T follicular helper cell (primary cell): ENCODE measurements around the gene WDFY4.

Experiments used
- DNase-seq: peaks from one replicate; pipeline ENCODE4 v3.0.0-alpha.2; 2020; ENCODE audit warnings: low read depth

WDFY4 gene

DNA sequence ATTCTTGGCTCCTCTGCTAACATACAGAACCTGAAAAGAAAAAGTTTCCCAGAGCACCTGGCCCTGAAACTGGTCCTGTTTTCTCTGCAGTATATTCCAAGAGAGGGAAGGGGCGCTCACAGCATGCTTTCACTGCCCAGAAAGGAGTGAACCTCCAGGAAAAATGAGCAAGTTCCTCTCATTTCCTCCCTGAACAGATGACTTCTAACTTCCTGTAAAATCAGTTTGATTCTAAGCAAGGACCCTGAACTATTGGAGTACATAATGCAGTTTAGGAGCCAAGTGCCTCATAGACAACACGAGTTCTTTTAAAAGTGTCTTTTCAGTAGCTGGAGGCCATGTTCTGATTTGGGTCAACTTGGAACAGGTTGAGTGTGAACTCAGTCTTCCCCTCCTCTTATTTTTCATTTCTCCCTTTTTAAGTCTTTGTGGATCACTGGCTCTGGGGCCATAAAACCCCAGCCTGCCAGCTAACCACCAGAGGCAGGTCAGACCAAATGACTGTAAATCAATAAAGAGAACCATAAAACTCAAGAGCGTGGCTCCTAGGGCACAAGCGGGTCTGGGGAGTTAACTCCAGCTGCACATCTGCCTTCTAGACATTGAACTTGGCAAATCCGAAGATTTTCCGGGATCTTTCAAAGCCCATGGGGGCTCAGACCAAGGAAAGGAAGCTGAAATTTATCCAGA lies 260.9 kb downstream of the WDFY4 start:
- DNase-seq: no peak

DNA sequence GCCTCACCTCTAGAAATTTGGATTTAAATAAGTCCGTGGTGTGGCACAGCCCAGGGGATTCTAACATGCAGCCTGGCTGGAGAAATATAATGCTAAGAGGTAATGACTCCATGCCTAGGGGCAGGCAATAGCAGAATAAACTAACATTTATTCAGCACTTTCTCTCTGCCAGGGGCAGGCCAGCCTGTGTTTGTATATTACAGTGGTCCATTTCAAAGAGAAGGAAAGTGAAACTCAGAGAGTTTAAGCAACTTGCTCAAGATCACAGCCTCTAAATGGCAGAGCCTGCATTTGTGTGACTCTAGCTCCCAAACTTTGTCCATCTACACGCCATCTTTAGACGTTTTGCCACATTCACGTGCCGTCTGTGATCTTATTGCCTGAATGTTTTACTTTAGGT lies 261.7 kb downstream of the WDFY4 start:
- DNase-seq: no peak

DNA sequence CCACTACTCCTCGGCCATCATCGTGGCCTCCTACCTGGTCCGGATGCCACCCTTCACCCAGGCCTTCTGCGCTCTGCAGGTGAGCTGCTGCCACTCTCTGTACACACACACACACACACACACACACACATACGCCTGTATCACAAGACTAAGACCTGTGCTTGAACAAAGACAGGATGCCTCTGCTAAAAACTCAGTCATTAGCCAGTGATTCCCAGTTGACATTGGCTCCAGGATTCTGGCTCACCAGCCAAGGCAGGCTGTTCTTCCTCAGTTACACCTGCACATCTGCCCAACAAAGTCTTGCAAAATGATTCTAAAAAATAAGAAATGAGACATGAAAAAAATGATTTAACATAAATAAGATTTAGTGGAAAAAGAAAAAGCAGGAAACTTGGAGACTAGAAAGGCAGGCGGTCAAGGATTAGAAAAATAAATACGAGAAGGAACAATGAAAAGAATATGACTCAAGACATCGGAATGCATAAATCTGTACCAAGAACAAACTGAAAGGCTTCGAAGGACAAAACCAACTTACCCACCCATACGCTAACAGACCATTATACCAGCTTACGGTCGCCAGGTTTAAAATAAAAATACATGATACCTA lies 262.3 kb downstream of the WDFY4 start:
- DNase-seq: no peak

DNA sequence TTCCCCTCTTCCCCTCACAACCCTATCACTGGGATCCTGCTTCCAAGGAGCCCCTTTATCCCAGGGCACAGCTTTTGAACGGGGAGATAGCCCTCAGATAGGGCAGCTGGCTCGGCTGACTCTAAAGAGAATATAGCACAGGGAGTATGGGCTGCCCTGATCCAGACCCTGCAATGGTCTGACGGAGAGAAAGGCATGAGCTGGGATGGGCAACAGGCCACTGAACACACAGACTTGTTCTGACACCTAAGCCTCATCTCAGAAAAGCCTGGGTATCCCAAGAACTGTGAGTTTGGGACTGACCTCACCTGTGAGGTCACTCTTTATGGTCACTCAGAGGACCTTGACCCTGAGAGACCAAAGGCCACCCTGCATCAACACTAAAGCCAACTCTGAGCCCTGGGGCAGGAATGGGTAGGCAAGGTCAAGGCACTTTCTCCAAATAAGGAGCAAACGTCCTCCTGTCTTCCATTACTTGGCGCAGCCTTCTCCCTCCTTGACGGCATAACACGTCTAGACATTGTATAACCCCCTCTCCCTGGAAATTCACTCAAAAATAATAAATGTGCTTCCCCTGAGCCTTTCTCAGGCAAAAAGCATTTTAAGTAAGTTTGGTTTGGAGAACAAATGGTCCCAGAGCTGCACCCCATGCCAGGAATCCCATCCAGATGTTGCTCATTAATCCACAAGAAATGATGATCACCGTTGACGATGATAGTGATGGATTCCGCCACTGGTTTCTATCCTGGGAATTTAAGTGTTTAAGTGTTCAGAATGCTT lies 263.2 kb downstream of the WDFY4 start:
- no peak for DNase-seq

DNA sequence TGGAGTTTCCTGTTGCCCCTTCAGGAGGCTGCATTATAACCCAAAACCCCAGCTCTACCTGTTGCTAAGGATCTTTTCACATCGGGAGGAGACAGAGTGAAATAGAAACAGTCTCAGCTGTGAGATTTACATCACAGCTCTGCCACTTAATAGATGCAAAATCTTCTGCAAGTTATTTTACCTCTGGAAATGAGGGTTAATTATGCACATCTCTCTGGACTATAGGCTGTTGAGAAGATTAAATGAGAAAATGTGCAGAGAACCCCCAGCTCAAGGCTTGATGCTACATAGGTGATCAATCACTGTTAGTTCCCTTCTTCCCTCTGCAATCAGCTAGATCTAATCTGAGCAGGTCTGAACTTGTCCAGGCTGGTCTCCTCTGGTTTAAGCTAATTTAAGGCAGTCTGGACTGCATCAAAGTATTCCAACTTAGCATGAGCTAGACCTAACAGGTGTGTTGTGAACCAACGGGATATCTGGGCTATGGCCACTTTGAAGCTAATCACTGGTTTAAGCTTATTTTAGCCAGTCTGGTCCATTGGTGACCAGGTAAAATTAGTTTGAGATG lies 263.9 kb downstream of the WDFY4 start:
- no peak for DNase-seq

DNA sequence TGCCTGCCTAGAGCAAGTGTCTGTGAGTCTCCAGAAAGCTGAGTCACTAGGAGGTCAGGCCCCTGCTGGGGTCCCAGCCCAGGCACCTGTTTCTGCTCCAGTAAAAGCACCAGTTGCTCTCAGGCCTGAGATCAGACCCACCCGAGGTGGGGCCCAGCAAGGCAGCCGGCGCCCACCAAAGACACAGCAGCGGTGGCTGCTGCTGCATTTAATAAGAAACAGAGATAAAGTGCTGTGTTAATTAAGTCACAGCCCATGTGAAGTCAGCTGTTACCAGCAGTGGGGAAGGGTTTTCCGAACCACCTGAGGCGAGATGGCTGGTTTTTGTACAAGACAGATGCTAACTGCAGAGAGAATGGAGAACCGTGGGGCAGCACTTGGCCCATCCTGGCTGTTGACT lies 267.0 kb downstream of the WDFY4 start:
- DNase-seq: no peak

DNA sequence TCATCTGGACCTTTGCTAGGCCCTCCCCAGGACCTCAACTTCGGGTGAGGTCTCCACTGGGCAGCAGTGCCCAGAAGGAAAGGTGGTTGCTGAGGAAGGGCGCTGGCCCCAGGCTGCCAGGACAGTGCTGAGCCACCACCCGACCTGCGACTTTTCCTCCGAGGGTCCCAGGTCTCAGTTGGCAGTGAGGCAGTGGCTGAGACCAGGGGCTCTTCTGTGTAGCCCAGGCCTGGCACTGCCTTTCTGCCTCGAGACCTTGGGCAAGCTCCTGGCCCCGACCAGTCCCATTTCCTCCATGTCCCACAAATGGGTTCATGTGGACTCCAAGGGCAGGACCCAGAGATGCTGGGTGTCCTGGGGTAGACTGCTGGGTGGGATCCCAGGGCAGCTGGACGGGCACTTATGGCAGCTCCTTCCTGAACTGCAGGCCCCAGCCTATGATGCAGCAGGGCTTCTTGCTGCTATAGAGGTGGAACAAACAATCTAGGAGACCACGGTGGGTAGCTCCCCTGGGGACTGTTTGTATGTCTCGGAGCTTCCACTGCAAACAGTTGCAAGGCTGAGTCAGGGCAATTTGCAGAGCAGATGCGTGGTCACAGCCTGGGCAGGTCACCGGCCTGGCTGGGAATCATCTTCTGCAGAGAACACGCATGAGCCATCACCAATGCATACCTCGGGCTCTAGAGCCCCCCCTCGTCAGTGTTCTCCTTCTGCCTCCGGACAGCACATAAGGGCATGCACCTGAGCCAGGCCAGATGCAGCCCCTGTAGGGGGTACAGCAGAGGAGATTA lies 272.9 kb downstream of the WDFY4 start:
- no peak for DNase-seq

DNA sequence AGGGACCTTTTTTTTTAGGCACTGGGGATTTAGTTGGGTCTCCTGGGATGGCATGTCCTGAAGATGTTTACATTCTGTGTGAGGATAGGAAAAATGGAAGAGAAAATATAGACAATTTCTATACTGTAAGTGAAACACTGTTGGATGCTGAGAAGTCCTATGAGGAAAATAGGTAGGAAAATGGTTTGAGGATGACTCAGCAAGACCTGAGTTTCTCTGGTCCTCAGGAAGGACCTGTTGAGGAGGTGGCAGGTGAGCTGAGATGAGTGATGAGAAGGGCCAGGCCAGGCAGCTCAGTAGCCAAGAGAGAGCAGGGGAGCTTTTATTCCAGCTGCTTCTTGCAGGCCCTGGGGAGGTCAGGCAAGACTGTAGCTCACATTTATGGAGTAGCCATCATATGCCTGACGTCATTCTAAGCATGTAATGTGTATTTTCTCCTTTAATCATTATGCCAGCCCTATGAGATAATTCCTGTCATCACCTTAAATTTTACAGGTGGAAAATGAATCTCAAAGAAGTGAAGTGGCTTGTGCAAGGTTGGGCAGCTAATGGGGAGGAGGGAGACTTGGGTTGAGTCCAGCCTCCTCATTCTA lies 274.0 kb downstream of the WDFY4 start:
- DNase-seq: no peak

DNA sequence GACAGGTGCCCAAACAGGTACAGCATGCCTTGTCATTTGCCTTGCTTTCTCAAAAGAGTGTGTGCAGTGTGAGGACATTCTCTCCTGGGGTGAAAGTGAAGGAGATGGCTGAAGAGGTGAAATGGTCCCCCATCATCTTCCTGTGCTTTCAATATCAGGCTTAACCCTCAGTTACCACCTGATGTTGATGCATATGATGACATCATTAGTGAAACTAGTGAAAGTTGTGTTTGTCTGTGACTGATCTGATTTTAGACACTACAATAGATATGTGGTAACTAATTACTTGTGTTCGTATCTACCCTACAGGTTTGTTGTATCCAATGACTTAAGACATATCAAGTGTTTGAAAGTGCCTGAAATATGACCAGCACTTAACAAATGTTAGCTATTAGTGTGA lies 279.4 kb downstream of the WDFY4 start:
- no peak for DNase-seq

DNA sequence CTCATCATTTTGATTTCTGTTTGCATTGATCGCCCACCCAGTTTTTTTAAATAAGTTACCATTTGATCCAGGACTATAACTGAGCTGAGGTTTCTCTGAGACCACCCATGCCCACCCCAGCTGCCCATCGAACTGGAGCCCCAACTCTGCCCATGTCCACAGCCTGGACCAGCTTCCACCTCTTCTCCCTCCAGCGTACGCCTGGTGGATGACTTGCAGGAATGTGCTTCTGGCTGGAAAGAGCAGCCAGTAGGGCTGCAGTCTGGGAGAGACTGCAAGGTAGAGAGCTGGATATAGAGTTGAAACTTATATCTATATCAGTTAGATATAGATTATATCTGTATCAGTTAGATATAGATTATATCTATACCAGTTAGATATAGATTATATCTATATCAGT lies 280.8 kb downstream of the WDFY4 start:
- DNase-seq: no peak

DNA sequence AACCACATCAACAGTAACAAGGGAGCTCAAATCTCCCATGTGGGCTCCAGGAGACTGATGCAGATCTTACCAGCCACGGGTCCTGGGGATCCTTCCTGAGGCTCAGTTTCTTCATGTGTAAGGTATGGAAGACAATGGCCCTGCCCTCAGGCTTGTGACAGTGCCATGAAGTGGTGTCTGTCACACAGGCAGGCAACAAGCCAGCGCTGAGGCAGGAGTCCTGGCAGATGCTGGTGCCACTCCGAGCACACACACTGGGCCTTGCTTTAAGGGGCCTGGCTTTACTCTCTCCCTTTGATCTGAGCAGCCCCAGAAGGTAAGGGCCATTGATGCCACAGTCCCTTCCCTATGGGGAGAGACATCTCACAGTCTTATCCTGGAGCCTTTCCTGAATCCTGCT lies 283.4 kb downstream of the WDFY4 start:
- no peak for DNase-seq

DNA sequence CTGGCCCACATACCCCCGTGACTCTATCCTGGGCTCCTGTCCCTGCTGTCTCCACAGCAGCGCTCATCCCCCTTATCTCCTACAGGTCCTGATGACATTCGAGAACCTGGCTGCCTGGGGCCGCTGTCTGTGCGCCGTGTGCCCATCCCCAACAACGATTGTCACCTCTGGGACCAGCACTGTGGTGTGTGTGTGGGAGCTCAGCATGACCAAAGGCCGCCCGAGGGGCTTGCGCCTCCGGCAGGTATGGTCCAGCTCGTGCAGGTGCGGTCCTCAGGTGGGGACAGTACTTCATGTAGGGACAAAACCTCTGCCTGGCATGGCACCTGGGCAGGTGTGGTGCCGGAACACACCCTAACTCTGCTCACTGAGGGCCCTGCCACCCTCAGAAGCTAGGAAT lies 285.4 kb downstream of the WDFY4 start:
- no peak for DNase-seq

DNA sequence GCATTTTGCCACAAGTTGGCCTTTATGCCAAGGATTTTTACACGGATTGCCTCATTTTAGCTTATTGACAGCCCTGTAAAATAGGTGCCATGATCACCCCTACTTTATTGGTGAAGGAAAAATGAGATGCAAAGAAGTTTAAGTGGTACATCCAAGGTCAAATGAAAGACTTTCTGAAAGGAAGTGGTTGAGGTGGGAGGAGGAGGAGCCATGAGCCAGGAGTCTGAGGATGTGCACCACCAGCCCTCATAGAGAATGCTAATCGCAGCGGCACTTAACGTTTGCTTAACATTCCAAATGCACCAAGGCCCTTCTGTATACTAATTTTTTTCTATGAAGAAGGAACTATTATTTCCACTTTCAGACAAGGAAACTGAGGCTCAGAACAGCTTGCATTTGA lies 286.0 kb downstream of the WDFY4 start:
- DNase-seq: no peak

DNA sequence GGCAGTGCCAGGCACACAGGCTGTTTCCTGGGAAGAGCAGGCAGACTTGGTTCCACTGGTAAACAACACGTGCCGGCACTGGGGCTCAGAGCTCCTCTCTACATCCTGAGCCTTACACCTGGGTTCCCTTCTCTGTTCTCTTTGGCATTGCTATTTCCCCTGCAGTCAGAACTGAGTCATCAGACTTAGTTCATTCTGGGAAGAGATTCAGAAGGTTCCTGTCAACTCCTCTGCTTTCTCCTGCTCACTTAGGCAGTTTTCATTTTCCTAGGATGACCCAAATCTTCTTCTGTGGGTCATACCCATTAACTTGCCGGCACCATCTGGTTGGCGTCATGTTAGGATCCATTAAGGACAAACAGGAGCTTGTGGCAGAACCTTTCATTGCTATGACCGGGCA lies 288.4 kb downstream of the WDFY4 start:
- no peak for DNase-seq

DNA sequence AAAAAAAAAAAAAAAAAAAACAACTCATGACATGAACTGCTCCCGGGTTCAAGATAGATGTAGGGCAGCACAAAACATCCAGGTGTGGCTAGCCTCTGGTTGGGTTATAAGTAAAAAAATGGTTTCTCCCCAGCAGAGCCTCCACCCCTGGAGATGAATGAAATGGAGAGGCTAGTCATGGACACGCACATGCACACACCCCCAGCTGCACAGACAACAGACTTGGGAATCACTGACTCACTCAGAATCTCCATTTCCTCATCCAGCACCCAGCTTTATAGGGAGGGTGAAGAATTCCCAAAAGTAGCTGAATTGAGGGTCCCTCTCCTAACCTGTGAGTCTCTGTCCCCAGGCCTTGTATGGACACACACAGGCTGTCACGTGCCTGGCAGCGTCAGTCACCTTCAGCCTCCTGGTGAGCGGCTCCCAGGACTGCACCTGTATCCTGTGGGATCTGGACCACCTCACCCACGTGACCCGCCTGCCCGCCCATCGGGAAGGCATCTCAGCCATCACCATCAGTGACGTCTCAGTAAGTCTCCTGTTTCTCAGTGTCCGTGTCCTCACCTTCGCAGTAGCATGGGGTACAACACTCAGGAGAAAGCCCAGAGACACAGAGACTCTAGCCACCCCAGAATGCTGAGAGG lies 290.0 kb downstream of the WDFY4 start:
- no peak for DNase-seq

DNA sequence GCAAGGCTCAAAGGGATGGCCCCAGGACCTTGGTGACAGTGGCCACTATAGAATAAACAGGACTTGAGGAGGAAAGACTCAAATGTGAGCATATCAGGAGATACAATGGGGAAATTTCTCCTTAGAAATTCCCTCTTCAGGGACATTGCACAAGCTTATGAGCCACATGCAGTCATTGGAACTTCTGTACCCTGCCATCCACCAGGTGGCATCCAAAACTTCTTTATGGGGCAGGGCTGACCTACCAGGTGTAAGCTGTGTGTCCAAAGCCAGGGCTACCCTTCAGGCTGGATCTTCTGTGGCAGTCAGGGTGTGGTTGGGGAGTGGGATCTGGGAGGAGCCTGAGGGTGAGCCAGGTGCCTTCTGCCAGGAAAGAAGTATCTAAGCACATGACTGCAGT lies 291.5 kb downstream of the WDFY4 start:
- no peak for DNase-seq

DNA sequence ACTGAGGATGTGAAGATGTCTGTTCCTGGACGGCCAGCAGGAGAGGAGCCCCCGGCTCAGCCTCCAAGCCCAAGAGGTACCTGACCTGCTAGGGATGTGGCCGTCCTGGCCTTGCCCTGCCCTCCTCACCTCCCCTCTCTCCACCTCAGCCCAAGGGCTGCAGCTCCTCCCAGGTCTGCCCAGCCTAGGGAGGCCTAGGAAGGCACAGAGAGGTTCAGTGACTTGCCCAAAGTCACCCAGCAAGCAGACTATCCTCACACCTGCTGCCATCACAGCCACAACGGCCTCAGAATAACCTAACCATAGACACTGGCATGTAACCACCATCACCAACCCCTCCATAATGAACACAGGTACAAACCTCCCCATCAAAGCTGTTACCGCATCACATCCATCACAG lies 293.6 kb downstream of the WDFY4 start:
- no peak for DNase-seq

DNA sequence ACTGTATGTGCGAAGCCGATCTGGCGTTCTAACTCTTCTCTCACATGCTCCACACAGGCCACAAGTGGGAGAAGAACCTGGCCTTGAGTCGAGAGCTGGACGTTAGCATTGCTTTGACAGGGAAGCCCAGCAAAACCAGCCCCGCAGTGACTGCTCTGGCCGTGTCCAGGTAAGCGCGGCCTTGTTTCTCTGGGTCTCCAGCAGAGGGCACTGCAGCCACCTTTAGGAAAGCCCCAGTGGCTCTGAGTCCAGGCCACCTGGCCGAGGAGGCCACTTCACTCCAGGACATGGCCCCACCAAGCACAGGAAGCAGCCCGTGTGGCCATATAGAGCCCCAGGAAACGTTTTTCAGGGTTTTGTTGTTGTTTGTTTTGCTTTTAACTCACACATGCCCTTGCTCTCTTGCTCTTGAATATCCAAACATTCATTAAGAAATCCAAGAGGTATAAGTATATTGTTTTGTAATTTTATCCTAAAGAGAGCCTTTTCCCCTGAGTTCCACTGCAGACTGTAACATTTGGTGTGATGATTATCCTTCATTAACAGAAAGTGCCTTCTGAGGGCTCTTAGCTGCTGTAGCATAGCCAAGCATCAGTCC lies 296.7 kb downstream of the WDFY4 start:
- no peak for DNase-seq

DNA sequence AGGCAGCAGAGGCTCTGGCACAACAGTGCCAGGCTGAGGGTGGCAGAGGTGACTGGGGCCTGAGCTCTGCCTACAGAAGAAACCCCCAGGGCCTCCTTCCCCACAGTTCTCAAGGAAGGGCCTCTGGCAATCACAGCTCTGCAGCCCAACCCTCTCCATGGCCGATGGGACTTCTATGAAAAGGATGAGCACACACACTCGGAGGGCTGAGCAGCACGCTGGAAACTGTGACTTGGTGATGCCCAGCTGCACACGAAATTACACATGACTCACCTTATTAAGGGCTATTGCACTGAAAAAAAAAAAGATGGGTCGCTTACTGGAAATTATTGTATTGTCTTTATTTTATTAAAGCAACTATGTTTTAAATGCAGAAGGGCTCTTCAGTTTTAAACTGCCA lies 297.9 kb downstream of the WDFY4 start:
- no peak for DNase-seq

DNA sequence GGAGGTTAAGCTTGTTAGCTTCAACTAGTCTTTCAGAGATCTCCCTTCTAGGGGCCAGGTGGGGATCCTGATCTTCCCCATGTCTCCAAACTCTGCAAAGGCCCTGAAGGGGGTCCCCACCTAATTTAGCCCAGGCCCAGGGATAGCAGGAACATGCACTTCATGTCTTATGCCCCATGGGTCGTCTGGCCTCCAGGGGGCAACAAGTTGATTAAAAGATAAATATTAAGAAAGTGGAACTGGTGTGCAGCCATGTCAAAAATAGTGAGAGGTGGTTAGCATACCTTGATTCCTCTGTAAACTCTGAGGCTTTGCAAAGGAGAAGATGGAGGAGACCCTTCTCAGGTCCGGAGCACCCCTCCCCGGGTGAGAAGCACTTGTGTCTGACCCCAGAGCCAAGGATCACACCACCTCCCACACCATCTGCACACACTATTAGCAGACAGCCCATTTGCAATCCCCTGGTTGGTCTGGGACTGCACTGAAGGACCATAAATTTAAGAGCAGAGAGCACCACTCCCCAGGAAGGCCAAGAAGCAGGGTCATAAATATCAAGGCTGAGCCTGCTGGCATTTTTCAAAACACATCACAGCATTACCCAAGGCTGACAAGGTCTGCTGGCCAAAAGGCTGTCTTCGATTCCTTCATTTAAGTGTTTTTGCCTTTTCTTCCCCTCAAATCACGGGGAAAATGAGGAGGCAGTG lies 299.1 kb downstream of the WDFY4 start:
- no peak for DNase-seq
